Renal pelvis (tissue), 4 donors: ENCODE results near the gene GASK1A. TPM values are rescaled to one million over a fixed set of nuclear protein-coding genes. Genes with fewer than 3 reads are reported as not detected.
A peak's percentile ranks its signal among the peaks of the same experiment; 100 is the strongest.

Experiments
- DNase-seq: peaks from one replicate; pipeline ENCODE4 v3.0.0-alpha.2; 2013
- polyA plus RNA-seq, 3 donors: library from polyadenylated mRNA; unstranded; fragments of 120-200 nt; gene quantifications; one replicate each; pipeline ENCODE4 v1.2.1, GENCODE V29; 2013; ENCODE audit not compliant: insufficient read length in 3 of 3

Gene GASK1A
- polyA plus RNA-seq, 3 donors: 4.5 to 5.4 (median 4.9) TPM

- DNase-seq: no peak
Measured at GRCh38 chr3:43087249-43087776, 108.2 kb downstream of the GASK1A start.

- DNase-seq: no peak
Measured at GRCh38 chr3:43089081-43089480, 110.0 kb downstream of the GASK1A start.

DNA sequence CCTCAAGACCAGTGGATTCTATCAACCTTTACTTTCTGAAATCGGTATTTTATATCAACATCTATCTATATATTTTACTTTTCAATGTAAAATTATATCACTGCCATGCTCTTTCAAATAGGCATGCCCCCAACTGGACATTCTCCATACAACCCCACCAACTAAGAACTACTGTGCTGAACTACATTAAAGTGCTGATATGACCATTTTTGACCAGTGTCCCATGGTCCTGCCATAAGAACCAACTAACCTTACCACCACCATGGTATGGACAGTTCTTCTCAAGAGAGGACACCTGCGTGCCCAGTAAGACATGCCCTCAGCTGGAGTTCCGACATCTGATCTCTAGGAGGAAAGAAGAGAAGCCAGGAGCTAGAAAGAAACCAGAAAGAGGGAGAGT lies 111.1 kb downstream of the GASK1A start:
- DNase-seq: no peak

- no peak for DNase-seq
Measured at GRCh38 chr3:43091481-43091880, 112.4 kb downstream of the GASK1A start.

DNA sequence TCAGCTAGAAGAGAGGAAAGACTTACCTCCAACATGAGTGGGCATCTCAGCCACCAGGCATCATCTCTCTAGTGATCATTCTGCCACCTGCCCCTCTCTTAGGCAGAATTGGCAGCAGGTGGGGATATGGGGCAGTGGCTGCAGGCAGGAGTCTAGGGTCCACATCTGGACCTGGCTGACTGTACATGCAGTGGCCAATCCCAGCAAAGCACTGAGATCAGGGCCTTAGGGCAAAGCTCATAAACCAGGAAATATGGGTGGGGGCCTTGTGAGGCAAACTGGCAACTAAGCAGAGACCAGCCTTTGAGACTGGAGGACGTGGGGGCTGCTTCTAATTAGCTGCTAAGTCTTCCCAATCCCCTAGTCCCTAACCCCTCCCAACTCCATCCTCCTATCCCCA lies 113.9 kb downstream of the GASK1A start:
- no peak for DNase-seq

DNA sequence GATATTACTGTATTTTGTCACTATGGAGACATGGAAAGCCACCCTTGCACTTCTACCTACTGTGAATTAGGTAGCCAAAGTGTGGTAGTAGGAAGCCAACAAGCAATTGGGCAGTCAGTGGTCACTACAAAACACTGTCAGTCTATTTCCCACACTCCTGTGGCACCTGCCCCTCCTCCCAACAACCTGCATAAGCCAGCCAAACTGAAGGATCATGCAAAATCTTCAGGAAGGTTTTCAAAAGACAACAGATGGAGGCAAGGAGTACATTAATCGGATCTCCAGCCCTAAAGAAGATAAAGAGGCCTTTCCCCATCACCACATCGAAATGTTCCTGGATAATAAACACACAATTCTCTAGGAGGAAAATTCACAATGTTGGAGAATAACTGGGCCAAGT lies 114.9 kb downstream of the GASK1A start:
- DNase-seq: no peak

GRCh38 chr3:43094381-43094780 lies 115.3 kb downstream of the GASK1A start:
- DNase-seq: no peak

GRCh38 chr3:43094851-43095250 lies 115.7 kb downstream of the GASK1A start:
- DNase-seq: no peak

DNA sequence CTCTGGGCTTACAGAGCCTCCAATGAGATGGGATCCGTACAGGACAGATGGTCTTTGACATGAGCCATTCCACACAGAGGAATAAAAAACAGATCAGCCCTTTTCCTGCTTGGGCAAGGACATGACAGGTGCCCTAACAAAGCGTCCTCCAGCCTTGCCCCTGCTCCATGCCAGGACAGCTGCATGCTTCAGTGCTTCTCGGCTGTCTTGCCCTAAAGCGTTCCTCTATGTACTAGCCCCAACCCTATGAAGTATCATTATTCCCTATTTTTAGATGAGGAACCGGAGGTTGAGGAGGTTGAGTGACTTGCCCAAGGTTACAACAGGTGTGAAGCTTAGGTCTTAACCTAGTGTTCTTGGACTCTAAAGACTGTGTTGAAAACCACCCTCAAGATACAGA lies 116.3 kb downstream of the GASK1A start:
- DNase-seq: no peak

DNA sequence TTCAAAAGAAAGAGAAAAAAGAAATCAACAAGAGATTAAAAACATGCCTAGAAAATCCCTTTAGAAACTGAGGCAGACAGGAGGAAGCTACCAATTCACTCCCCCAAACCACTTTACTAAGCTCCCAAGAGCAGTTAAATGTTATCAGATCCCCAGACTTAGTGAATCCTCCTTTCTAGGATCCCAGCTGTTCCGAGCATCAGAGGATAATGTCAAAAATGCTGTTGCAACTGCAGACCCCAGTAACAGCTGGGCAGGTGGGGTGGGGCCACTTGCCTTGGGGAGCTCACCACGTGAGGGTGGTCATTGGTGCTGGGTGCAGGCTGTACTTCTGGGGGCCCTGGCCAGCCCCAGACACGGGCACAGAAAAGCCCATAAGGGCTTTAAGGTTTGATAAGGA lies 117.7 kb downstream of the GASK1A start:
- no peak for DNase-seq

GRCh38 chr3:43097400-43098080 lies 118.4 kb downstream of the GASK1A start:
- no peak for DNase-seq

- no peak for DNase-seq
Measured at GRCh38 chr3:43098761-43099160, 119.7 kb downstream of the GASK1A start.

- no peak for DNase-seq
Measured at GRCh38 chr3:43102773-43103480, 123.8 kb downstream of the GASK1A start.

DNA sequence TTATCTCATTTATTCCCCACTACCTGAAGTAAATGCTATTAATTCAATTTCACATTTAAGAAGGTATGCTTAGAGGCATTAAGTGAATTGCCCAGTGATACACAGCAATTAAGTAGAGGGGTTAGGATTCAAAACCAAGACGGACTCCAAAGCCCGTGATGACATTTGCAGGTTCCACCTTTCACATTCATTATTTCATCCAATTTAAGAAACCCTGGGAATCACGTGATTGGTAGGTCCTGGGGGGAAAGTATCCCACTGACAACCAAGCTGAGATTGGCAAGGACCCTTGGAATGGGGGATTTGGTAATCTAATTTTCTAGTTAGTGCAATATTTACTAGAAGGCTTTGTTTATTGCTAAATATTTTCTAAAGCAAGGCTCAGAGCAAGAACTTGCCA lies 124.9 kb downstream of the GASK1A start:
- DNase-seq: no peak

- DNase-seq: no peak
Measured at GRCh38 chr3:43104660-43105595, 125.8 kb downstream of the GASK1A start.

DNA sequence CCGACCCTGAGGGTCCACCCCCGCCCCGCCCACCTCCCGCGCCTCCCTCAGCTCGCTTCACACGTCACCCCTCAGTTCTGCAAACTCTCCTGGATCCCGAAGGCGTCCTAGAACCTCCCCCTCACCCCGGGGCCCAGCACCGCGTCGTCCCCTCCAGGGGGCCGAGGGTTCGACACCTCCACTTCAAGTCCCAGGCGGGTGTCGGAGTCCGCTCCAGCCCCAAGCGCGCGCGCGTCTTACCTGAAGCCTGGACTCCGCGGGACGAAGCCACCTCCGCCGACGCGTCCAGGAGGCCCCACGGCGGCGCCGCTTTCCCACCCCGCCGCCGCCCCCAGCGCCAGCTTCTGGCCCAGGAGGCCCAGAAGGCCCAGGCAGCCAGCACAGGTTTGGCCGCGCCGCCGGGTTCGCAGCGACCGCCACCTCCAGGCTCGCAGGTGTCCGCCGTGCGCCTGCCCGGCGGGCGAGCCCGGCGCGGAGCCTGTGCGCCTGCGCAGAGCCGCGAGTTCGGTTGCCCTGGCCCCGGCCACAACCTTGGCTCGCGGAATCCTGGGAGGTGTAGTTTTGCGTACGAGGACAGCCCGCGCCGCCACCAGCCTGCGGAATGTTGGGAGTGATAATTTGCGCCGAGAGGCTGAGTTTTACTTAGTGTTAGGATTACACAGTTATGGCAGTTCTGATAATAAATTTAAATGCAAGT lies 126.6 kb downstream of the GASK1A start, which contains the start of gene POMGNT2:
Gene POMGNT2 (minus strand): TSS at position 484 of the 697 bp plus-strand sequence. CDS start 24,648 bp downstream, outside the sequence.
- DNase-seq: peak; percentile 87

- no peak for DNase-seq
Measured at GRCh38 chr3:43106293-43106628, 127.2 kb downstream of the GASK1A start.
